ENCODE results near the gene LARGE1.

The LARGE1 gene

DNA sequence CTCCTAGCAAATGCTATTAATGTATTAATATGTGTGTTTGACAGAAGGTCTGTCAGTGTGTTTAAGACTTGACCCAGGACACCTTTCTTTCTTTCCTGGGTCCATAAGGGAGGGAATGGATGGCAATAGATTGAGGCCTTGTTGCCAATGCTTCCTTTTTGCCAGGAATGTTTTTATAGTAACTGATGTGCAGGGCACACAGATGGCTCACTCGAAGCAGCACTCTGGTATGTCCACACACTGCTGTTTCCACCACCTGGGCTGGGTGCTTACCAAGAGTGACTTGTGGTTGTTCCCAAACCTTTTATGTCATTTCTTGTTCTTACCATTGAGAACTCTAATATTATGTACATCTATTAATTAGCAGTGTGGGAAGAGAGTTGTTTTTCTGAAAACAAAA lies 465.2 kb downstream of the LARGE1 start:
- DNase-seq = no peak

DNA sequence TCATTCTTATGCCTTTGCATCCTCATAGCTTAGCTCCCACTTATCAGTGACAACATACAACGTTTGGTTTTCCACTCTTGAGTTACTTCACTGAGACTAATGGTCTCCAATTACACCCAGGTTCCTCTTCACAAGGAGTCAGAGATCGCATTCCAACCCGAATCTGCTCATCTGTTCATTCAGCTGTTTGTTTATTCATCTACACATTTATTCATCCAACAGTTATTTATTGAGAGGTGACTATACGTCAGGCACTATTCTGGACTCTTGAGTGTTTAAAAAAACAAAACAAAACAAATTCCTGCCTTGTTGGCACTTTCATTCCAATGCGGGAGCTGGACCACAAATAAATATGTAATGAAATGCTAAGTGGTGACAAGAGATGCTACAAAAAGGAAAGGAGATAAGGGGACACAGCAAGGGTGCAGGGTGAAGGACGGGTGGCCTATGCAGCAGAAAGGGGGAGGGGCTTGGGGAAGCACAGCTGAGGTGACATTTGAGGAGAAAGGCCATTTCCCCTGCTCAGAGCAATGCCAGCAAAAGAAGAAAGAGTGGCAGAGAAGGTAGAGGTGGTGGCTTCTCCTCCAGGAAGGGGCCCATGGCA lies 468.3 kb downstream of the LARGE1 start:
- DNase-seq = no peak

GRCh38 chr22:33450756-33451155 lies 469.5 kb downstream of the LARGE1 start:
- no peak for DNase-seq

- DNase-seq = no peak
Measured at GRCh38 chr22:33447733-33448132, 472.5 kb downstream of the LARGE1 start.

- DNase-seq = no peak
Measured at GRCh38 chr22:33443683-33444082, 476.6 kb downstream of the LARGE1 start.

GRCh38 chr22:33440756-33441155 lies 479.5 kb downstream of the LARGE1 start:
- no peak for DNase-seq

- peak; percentile 13 for DNase-seq
Measured at GRCh38 chr22:33438273-33438672, 482.0 kb downstream of the LARGE1 start.

DNA sequence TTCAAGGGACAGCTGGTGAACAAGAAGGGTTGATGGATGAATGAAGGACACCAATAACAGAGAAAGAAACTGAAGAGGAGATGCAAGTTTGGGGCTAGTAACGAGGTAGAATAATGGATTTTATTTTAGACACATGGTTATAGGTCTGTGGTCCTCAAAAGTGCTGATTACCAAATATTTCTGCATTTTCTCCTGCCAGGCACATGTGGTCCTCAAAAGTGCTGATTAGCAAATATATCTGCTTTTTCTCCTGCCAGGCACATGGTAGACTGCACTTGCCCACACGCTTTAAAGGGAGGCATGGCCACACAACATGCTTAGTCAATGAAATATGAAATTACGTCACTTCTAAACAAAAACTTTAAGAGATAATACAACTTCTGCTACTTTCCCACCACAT lies 489.0 kb downstream of the LARGE1 start:
- no peak for DNase-seq

DNA sequence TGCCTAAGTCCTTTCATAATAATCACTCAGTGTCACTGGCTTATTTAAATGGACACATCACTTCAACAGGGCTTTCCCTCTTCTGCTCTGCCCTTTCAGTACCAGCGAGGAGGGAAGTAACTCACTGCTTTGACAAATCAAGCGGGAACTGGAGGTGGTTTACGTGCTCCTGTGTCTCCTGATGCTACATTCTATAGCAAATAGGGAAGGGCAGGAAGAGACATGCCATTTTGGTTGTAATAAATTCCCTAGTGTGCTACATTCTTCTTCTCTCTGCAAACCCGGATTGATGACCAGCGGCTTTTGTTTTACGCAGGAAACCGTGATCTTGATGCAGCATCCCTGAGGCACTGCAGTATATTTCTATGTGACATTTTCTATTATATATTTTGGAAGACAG lies 491.0 kb downstream of the LARGE1 start:
- DNase-seq = no peak

- no peak for DNase-seq
Measured at GRCh38 chr22:33427461-33427860, 492.8 kb downstream of the LARGE1 start.

- no peak for DNase-seq
Measured at GRCh38 chr22:33426451-33426850, 493.8 kb downstream of the LARGE1 start.

GRCh38 chr22:33421859-33422258 lies 498.4 kb downstream of the LARGE1 start:
- DNase-seq = no peak

DNA sequence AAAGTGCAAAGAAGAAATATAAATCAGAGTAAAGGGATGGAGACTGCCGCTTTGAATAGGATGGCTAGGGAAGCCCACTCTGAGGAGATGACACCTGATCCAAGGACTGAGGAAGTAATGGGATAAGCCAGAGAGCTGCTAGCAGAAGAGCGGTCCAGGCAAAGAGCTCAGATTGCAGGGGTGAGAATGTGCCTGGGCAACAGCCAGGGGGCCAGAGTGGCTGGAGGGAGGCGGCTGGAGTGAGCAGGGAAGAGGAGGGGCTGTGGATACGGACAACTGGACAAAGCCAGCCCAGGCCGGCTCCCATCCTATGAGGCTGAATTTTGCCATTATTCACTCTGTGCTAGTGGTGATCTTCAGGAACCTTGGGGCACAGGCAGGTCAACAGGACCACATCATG lies 501.8 kb downstream of the LARGE1 start:
- no peak for DNase-seq

GRCh38 chr22:33415401-33415800 lies 504.9 kb downstream of the LARGE1 start:
- DNase-seq = no peak

DNA sequence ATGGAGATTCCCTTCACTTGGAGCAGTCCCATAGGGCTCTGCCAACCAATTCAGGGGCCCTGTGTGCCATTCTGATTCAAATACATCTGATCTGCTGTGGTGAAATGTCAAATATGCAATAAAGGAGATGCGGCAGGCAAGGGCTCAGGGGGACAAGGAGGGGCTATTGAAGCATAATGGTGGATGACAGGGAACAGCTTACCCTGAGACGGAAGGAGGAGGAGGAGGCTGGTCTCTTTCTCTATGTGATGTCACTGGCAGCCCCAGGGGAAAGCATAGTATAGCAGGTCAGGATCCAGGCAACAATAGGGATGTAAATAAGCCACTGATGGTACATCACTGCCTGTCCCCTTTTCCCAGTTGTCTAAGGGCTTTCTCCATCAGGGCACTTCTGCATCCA lies 511.2 kb downstream of the LARGE1 start:
- DNase-seq = no peak

DNA sequence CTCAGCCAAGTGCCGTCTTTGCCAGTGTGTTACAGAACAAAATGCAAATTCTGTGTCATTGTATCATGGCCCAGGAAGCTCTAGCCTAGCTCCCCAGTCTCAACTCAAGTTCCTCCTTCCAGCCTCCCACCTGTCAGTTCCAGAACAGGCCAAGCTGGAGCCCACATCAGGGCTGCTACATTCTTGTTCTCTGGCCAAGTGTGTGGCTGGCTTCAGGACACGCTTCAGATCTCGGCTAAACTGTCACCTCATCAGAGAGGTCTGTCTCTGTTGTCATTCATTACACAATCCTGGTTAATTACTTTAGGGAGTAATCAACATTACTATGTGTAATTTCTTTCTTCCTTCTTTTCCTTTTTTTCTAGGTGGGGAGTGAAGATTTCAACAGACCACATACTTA lies 515.1 kb downstream of the LARGE1 start:
- DNase-seq = peak; percentile 1

DNA sequence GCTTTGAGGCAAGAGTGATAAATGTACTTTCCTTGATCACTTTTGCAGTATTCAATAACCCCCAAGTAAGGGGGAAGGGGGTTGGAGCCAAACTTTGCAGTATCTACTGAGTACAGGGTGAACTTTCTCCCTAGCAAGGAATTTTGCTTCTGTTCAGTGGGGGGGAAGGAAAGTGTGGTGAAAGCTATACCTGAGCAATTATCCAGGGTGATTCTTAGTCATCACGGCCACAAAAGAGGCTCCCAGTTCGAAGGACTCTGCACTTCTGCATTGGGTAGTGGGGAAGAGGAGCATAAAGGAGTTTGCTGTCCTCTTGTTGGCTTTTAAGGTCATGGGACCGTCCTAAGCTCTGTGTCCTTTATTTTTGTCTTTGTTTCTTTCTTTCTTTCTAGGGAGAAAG lies 515.6 kb downstream of the LARGE1 start:
- no peak for DNase-seq

GRCh38 chr22:33402325-33402724 lies 518.0 kb downstream of the LARGE1 start:
- DNase-seq = no peak

GRCh38 chr22:33401291-33401690 lies 519.0 kb downstream of the LARGE1 start:
- DNase-seq = no peak

DNA sequence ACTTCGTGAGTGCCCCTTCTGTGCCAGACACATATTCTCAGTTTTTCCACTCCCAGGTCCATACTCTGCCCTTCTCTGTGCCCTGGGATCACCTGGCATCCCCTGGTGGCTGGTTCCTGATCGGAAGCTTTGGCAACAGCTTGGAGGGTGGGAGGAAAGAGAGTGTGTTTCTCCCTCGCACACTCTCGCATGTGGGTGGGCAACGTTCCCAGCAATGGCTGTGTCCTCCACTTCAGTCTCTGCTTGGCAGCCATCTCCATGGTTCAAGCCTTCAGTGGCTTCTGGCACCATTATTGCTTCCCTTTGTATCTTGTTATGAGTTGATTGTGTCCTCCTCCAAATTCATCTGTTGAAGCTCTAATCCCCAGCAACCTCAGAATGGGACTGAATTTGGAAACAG lies 519.4 kb downstream of the LARGE1 start:
- DNase-seq = no peak

DNA sequence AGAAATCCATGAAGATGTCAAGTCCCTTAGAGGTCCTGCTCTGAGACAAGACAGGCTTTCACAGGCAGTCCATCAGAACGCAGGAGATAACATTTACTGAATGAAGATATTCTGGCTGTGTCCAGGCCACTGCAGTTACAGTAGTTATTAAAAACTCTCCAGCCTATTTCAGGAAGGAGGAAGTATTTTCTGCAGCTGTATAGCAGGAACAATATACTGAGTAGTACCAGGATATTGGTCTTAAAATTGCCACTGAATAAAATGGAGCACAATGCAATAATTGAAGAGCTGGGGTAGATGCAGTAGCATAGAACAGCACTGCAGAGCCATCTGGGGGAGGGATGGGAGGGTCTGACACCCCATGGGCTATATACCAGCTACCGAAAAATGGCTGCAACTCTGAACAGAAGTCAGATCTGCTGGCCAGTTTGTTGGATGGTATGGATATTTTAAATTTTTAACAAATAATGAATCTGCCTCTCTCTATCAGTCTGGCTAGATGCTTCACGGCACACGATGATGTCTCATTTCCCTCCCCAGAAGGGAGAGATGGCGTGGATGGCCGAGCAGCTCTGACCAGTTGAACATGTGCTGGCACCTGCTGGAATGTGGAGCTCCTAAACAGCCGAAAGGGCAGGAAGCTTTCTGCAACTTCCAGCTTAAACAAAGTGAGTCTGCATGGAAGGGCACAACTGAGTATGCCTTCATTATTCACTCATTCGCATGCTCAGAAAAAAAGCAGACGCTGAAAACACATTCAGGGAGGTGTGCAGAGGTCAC lies 520.0 kb downstream of the LARGE1 start:
- DNase-seq = peak; percentile 14

DNA sequence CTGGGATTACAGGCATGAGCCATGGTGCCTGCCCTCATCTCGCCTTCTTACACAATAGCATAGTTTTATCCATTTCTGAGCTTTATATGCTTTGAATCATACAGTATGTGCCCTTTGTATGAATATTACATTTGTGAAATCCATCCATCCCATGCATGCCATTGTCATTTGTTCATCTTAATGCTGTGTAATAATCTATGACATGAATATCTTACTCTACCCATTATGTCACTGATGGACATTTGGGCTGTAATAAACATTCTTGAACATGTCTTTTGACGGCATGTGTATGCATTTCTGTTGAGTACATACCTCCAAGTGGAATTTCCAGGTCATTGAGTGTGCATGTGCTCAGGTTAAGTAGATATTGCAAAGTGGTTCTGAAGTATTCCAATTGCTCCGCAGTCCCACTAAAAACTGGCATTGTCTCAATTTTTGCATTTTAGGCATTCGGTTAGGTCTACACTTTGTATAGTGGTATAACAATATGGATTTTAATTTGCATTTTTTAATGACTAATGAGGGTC lies 522.8 kb downstream of the LARGE1 start:
- DNase-seq = no peak

- no peak for DNase-seq
Measured at GRCh38 chr22:33393432-33393831, 526.8 kb downstream of the LARGE1 start.

GRCh38 chr22:33391298-33391697 lies 529.0 kb downstream of the LARGE1 start:
- no peak for DNase-seq

DNA sequence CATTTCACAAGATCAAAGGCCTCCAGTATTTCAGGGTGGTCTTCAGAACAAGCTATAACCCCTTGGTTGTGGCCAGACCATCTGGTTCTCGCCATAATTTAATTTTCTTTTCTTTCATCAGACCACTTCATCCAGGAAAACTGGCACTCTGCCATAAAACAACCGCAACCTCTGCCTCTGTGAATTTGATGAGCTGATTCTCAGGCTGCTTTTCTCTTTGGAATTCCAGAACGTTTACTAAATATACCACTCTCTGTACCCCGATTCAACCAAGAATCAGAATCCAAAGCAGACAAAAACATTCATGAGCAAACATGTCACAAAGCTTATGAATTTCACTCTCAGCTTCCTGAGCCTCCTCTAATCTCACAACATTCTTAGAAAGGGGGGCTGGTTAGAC lies 530.3 kb downstream of the LARGE1 start:
- no peak for DNase-seq
